ENCODE data around the gene LRRC1. TPM values are rescaled to one million over a fixed set of nuclear protein-coding genes. Genes with fewer than 3 reads are reported as not detected.

LRRC1 gene
- total RNA-seq, 1 donor from 2014 or later = 1.1 TPM

GRCh38 chr6:53862662-53863462 lies 68.1 kb downstream of the LRRC1 start:
- intact Hi-C loops (cut with DNase I) = no loop called here
- DNase-seq (ENCODE audit: missing footprints) = no peak
- ATAC-seq = no peak

GRCh38 chr6:53864781-53865180 lies 70.0 kb downstream of the LRRC1 start:
- intact Hi-C loops (cut with DNase I) = no loop called here
- ATAC-seq (no peak), DNase-seq (ENCODE audit: missing footprints) (no peak)

- intact Hi-C loops (cut with DNase I) = no loop called here
- ATAC-seq = no peak
- DNase-seq (ENCODE audit: missing footprints) = no peak
These were observed 71.4 kb downstream of the LRRC1 start for GRCh38 chr6:53866226-53866625.

GRCh38 chr6:53868626-53869025 lies 73.8 kb downstream of the LRRC1 start:
- DNase-seq (ENCODE audit: missing footprints) (no peak), ATAC-seq (no peak)
- intact Hi-C loops (cut with DNase I) = no loop called here

GRCh38 chr6:53869964-53870363 lies 75.2 kb downstream of the LRRC1 start:
- intact Hi-C loops (cut with DNase I) = loop anchor here (2.0 kb wide), 1 partner anchor 77 kb away; no protein-coding TSS in a partner anchor
- no peak for DNase-seq (ENCODE audit: missing footprints)
- no peak for ATAC-seq

- intact Hi-C loops (cut with DNase I) = no loop called here
- no peak for DNase-seq (ENCODE audit: missing footprints)
- no peak for ATAC-seq
These were observed 79.1 kb downstream of the LRRC1 start for GRCh38 chr6:53873922-53874321.

- intact Hi-C loops (cut with DNase I) = no loop called here
- ATAC-seq (no peak), DNase-seq (ENCODE audit: missing footprints) (no peak)
These were observed 80.2 kb downstream of the LRRC1 start for GRCh38 chr6:53874964-53875363.

GRCh38 chr6:53877151-53877550 lies 82.3 kb downstream of the LRRC1 start:
- no peak for ATAC-seq
- intact Hi-C loops (cut with DNase I) = no loop called here
- DNase-seq (ENCODE audit: missing footprints) = no peak

GRCh38 chr6:53878808-53879207 lies 84.0 kb downstream of the LRRC1 start:
- ATAC-seq (no peak), DNase-seq (ENCODE audit: missing footprints) (no peak)
- intact Hi-C loops (cut with DNase I) = no loop called here

GRCh38 chr6:53879608-53880007 lies 84.8 kb downstream of the LRRC1 start:
- intact Hi-C loops (cut with DNase I) = no loop called here
- no peak for ATAC-seq
- DNase-seq (ENCODE audit: missing footprints) = no peak

GRCh38 chr6:53887316-53887715 lies 92.5 kb downstream of the LRRC1 start:
- no peak for DNase-seq (ENCODE audit: missing footprints)
- ATAC-seq = no peak
- intact Hi-C loops (cut with DNase I) = no loop called here

- DNase-seq (ENCODE audit: missing footprints) = no peak
- ATAC-seq = no peak
- intact Hi-C loops (cut with DNase I) = no loop called here
These were observed 94.1 kb downstream of the LRRC1 start for GRCh38 chr6:53888931-53889330.

- DNase-seq (ENCODE audit: missing footprints) = no peak
- no peak for ATAC-seq
- intact Hi-C loops (cut with DNase I) = no loop called here
These were observed 94.6 kb downstream of the LRRC1 start for GRCh38 chr6:53889365-53889764.

GRCh38 chr6:53892707-53893106 lies 97.9 kb downstream of the LRRC1 start:
- intact Hi-C loops (cut with DNase I) = no loop called here
- no peak for DNase-seq (ENCODE audit: missing footprints)
- ATAC-seq = no peak

GRCh38 chr6:53894091-53894490 lies 99.3 kb downstream of the LRRC1 start:
- intact Hi-C loops (cut with DNase I) = no loop called here
- ATAC-seq = no peak
- DNase-seq (ENCODE audit: missing footprints) = no peak

- intact Hi-C loops (cut with DNase I) = no loop called here
- ATAC-seq = no peak
- DNase-seq (ENCODE audit: missing footprints) = no peak
These were observed 101.4 kb downstream of the LRRC1 start for GRCh38 chr6:53896196-53896595.

GRCh38 chr6:53898026-53898795 lies 103.4 kb downstream of the LRRC1 start:
- no peak for ATAC-seq
- intact Hi-C loops (cut with DNase I) = no loop called here

GRCh38 chr6:53899512-53899911 lies 104.7 kb downstream of the LRRC1 start:
- intact Hi-C loops (cut with DNase I) = no loop called here
- no peak for ATAC-seq

More at GRCh38 chr6:53898026-53898795, 103.4 kb downstream of the LRRC1 start:
- no peak for DNase-seq (ENCODE audit: missing footprints)

GRCh38 chr6:53903357-53903756 lies 108.6 kb downstream of the LRRC1 start:
- intact Hi-C loops (cut with DNase I) = no loop called here
- DNase-seq (ENCODE audit: missing footprints) (no peak), ATAC-seq (no peak)

More at GRCh38 chr6:53899512-53899911, 104.7 kb downstream of the LRRC1 start:
- DNase-seq (ENCODE audit: missing footprints) = no peak

- intact Hi-C loops (cut with DNase I) = no loop called here
- ATAC-seq (no peak), DNase-seq (ENCODE audit: missing footprints) (no peak)
These were observed 111.3 kb downstream of the LRRC1 start for GRCh38 chr6:53906103-53906502.
